ENCODE data around the gene ARL16.
"Not testable (repeated sequence)": the region's sequence is repeated elsewhere in the genome, so short reads cannot be mapped to it uniquely, and the experiment has no call there.

ARL16 gene

DNA sequence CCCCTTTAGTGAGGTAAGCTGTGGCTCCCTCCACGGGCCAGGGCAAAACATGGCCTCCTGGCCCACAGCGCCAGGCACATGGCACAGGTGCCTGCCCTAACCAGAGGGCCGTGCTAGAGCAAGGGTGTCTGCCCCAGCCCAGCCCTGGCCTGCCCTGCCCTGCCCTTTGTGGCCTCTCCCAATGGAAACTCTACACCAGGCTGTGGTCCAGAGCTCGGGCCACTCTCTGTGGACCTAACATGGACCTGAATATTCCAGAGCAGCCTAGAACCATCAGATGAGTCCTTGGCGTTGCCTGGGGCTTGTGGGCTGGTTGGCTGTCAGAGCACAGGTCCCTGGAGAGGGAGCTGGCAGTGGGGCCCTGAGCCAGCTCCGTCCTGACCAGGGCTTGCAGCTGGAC is 11.6 kb upstream of the ARL16 start:
- ATAC-seq: no peak

GRCh38 chr17:81694810-81695209 is 11.2 kb upstream of the ARL16 start:
- no peak for ATAC-seq

DNA sequence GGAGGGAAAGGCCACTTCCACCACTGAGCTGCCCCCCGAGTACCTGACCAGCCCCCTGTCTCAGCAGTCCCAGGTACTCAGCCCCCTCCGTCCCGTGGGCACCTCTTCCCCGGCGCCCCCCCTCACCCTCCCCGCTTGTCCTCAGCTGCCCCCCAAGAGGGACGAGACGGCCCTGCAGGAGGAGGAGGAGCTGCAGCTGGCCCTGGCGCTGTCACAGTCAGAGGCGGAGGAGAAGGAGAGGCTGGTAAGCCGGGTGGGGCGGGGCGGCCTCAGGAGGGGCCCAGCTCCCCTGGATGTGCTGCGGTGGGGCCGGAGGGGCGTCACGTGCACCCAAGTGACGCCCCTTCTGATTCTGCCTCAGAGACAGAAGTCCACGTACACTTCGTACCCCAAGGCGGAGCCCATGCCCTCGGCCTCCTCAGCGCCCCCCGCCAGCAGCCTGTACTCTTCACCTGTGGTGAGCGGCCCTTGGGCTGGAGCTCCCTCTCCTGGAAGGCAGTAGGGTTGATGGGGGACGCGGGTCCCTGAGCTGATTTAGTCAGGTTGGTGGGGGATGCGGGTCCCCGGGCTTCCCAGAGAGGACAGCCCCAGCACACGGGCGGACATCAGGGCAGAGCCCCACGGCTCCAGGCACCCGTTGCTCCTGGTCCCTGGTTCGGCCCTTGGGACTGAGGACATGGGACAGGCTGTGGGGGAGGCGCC is 10.1 kb upstream of the ARL16 start:
- no peak for ATAC-seq

DNA sequence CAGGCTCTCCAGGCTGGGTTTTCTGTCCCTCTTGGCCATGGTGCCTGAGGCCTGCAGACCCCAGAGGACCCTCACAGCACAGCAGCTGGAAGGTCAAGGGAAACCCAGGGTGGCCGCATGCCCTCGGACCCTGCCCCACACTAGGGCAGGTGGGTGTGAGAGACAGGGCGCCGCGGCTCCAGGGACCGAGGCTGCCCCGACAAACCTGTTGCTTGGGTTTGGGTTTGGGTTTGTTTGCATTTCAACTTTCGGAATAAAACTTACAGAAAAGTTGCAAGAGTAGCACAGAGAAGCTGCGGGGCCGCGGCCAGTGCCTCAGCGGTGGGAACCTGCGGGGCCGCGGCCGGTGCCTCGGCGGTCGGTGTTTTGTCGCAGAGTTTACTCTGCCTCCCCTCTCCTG is 8.0 kb upstream of the ARL16 start:
- ATAC-seq: no peak

DNA sequence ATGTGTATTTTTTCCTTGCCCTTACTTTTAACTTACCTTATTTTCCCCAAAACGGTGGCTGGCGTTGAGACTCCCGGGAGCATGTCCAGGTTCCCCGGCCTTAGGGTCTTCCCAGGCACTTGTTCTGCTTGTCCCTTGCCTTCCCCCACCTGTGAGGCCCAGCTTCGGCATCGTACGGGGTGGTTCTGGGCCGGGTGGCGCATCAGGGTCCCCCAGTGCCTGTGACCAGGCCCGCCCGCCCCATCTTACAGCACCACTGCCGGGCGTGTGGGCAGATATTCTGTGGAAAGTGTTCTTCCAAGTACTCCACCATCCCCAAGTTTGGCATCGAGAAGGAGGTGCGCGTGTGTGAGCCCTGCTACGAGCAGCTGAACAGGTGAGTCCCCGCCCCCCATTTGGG is 7.6 kb upstream of the ARL16 start:
- no peak for ATAC-seq

DNA sequence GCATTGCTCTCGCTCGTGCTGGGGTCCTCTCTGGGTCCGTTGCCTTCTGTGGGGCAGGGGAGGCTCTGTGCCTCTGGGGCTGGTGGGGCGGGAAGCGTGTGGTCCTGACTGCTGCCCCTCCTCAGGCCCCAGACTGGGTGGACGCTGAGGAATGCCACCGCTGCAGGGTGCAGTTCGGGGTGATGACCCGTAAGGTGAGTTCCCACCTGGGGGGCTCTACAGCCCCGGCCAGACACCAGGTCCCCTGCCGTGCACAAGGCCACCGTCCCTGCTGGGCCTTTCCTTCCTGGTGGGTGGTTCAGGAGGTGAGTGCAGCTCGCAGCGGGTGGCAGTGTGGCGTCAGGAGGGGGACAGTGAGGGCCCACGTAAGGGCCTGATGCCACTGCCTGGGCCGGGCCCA is 7.0 kb upstream of the ARL16 start:
- no peak for ATAC-seq

- no peak for ATAC-seq
Observed at GRCh38 chr17:81690066-81690465, 6.5 kb upstream of the ARL16 start.

DNA sequence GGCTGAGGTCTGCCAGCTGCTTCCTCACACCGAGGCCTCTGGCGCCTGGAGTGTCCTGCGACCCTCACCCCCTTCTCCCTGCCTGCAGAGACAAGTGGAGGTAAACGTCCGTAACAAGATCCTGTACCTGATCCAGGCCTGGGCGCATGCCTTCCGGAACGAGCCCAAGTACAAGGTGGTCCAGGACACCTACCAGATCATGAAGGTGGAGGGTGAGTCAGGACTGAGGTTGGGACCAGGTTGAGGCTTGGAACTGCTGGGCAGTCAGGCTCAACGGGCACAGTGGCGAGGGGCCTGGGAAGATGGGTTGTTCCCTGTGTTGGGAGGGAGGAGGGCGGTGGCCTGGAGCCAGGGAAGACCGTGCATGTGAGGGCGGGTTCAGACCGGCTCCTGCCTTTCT is 5.0 kb upstream of the ARL16 start:
- no peak for ATAC-seq

DNA sequence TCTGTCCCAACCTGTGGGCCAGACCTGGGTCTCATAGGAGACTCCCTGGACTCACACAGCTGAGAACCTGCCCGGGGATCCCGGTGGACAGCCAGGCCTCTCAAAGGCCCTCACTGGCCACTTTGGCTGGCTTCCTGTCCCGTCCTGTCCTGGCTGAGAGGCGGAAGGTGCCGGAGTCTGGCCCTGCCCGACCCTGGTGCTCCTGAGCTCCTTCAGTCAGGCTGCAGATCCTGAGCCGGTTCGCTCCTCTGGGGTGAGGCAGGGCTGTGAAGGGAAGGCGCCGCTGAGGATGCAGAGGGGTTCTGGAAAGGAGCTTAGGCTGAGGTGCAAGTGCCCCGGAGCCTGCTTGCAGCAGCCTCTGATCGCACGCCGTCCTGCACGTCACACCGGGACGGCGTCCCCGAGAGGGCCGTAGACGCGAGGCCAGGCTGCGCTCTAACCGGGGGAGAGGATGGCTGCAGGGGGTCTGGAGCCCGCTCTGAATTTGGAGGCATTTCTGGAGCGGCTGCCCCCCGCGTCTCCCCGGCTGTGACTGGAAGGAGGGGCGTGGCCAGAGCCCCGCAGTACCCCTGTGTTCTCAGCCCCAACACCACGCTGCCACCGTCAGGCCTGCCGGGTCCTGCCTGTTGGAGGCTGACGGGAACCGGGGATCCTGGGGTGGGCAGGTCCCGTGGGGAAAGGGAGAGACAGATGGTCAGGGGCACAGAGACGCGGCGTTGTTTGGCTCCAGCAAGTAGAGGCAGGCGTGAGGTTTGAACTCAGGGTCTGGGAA is 4.4 kb upstream of the ARL16 start:
- ATAC-seq: no peak

DNA sequence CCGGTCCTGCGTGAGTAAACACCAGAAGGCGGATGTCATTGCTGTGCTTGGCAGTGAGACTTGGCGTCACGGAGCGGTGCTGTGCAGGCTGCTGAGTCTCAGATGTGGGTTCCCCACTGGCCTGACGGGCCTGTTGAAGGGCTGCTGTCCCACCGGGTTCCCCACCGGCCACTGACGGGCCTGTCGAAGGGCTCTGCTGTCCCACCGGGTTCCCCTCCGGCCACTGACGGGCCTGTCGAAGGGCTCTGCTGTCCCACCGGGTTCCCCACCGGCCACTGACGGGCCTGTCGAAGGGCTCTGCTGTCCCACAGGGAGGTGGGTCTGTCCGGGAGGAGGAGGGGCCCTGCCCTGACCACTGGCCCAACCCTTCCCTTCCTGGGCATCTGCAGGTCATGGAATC is 3.0 kb upstream of the ARL16 start:
- ATAC-seq: no peak

- ATAC-seq: peak; percentile 52 to 60
Observed at GRCh38 chr17:81685108-81685507, 1.5 kb upstream of the ARL16 start.

- ATAC-seq: peak in 1 of 2 donors; percentile 6
Observed at GRCh38 chr17:81684442-81684911, 880 bp upstream of the ARL16 start.

DNA sequence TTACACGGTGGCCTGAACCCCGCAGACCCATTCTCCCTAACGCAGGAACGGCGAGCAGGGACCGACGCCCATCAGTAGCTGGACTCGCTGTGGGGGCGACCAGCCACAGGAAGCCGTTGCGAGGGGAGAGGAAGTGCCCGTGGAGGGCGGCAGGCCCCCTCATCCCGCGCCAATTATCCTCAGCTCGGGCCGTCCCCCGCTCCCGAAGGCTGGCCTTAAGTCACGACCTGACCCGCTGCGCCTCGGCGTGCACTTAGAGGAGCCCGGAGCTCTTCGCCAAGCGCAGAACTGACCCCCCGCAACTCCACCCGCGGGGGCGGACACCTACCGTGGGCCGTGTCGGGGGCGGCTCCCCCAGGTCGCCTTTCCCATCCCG is 401 bp downstream of the ARL16 start:
- no peak for ATAC-seq

GRCh38 chr17:81682565-81683207 is 911 bp downstream of the ARL16 start:
- ATAC-seq: no peak

- no peak for ATAC-seq
Observed at GRCh38 chr17:81681672-81682071, 1.9 kb downstream of the ARL16 start.

GRCh38 chr17:81680150-81680549 is 3.4 kb downstream of the ARL16 start:
- ATAC-seq: no peak

- no peak for ATAC-seq
Observed at GRCh38 chr17:81676906-81677305, 6.7 kb downstream of the ARL16 start.

DNA sequence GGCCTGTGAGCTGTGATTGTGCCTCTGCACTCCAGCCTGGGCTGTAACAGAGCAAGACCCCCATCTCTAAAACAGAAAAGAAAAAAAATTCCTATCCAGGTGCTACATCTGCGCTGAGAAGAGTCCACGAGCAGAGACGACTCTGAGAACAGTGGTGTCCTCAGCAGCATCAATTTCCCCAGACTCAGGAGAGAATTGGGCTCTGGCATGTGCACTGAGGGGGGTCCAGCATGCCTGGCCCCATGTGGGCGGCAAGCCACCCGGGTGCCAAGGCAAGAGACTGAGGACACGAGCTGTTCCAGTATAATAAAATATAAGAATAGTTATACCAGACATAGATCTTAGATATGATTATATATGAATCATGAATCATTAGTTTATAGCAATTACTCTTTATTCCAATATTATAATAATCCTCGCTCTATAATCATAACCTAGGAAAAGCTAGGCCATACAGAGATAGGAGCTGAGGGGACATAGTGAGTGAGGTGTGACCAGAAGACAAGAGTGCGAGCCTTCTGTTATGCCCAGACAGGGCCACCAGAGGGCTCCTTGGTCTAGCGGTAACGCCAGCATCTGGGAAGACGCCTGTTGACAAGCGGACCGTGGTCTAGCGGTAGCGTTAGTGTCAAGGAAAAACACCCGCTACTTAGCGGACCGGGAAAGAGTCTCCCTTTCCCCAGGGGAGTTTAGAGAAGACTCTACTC is 7.9 kb downstream of the ARL16 start:
- ATAC-seq: not testable (repeated sequence)

DNA sequence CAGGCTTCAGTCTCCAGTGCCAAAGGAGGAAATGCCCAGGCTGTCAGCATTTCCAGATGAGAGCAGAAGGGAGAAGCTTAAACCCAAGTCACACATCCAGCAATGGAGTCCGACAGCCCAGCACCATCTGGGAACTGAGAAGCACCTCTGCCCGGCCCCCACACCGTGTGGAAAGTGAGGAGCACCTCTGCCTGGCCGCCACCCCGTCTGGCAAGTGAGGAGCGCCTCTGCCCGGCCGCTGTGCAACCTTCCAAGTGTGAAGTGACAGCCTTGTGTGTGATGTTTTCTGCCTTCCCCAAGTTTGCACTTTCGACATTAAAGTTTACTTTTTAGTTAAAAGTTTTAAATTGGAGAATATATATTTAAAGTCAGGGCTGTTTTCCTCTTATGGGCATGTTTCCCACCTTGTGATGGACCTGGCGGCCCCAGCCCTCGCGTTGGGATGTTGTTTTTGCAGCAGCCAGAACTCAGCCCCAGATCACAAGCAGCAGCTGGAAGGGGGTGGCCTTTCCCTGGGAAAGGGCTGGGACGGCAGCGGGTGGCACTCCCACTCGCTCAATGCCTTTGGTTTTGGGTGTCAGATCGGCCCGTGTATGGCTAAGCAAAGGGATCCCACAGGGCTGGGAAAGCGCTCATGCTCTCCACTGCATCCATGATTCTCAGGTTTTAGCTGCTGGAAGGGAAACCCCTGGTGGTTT is 9.9 kb downstream of the ARL16 start:
- no peak for ATAC-seq

- ATAC-seq: no peak
Observed at GRCh38 chr17:81672954-81673353, 10.6 kb downstream of the ARL16 start.

GRCh38 chr17:81672504-81672903 is 11.1 kb downstream of the ARL16 start:
- ATAC-seq: no peak

DNA sequence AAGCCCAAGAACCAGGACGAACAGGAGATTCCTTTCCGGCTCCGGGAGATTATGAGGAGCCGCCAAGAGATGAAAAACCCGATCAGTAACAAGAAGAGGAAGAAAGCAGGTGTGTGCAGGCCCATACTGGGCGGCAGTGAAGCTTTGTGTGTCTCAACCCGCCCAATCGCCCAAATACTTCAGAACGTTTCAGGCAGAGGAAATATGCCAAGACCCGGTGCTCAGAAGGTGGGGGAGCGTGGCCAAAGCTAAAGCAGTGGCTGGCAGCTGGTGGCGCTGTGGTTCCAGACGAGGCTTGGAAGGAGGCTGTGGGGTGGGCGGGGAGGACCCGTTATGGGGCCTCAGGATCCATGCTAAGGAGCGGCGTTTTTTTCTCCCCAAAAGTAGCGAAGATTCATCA is 15.8 kb downstream of the ARL16 start:
- ATAC-seq: no peak

Data from activated CD4-positive, CD25-positive, alpha-beta regulatory T cell treated with anti-CD3 and anti-CD28 coated beads, Interleukin-2, amount 50 U/mL, for 24 hours (primary cell).